GM10248 (cell line): ENCODE measurements around the gene SLC25A45.

Source experiments
- CTCF ChIA-PET: fragments of 300-600 bp; sonication (Branson Sonifier 250); formaldehyde crosslinking; extraction: SDS; loops from one replicate; lab custom pipeline; 2021; ENCODE audit warnings: antibody characterized with exemption; lab: Yijun Ruan, JAX
- POLR2A ChIA-PET: fragments of 350-650 bp; sonication (Branson Sonifier 250); formaldehyde crosslinking; extraction: SDS; loops from one replicate; lab custom pipeline; 2020; ENCODE audit warnings: antibody characterized with exemption; lab: Yijun Ruan, JAX
- DNase-seq: peaks from one replicate; pipeline ENCODE4 v3.0.0; 2012; ENCODE audit errors: extremely low spot score
- TF ChIP-seq, protein P1 (sequence below): IDR thresholded peaks from 2 replicates; pipeline ENCODE4 v1.5.1; 2012; ENCODE audit warnings: mild to moderate bottlenecking, low read depth; ENCODE audit errors: extremely low read depth, missing control alignments, control extremely low read depth

Gene SLC25A45

DNA sequence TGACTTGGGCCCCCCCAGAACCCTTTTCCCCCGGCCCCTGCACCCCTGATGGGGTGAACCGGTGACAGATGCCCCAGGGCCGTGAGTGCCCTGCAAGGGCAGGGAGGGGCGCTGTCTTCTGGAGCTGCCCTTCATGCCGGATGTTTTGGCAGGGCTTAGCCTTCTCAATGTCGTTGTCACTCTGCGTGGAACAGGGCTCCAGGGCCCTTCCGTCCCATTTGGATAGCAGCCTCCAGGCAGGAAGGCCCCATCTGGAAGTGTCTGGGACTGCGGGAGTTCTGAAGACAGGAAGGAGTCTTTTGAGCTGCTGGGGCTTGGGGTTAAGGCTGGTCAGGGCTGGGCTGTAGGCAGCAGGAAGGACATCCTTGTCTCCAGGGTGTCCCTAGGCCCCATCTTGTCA is 8.6 kb upstream of the SLC25A45 start:
- CTCF ChIA-PET = interaction anchor here (0.9 to 2.3 kb wide), 8 partner anchors 9 to 119 kb away, joined by 3 to 12 read pairs (median 4); no protein-coding TSS in a partner anchor
- TF ChIP-seq, protein P1, sequence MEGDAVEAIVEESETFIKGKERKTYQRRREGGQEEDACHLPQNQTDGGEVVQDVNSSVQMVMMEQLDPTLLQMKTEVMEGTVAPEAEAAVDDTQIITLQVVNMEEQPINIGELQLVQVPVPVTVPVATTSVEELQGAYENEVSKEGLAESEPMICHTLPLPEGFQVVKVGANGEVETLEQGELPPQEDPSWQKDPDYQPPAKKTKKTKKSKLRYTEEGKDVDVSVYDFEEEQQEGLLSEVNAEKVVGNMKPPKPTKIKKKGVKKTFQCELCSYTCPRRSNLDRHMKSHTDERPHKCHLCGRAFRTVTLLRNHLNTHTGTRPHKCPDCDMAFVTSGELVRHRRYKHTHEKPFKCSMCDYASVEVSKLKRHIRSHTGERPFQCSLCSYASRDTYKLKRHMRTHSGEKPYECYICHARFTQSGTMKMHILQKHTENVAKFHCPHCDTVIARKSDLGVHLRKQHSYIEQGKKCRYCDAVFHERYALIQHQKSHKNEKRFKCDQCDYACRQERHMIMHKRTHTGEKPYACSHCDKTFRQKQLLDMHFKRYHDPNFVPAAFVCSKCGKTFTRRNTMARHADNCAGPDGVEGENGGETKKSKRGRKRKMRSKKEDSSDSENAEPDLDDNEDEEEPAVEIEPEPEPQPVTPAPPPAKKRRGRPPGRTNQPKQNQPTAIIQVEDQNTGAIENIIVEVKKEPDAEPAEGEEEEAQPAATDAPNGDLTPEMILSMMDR = no peak
- POLR2A ChIA-PET = interaction anchor here (0.5 to 2.3 kb wide), 5 partner anchors 17 to 118 kb away, joined by 5 to 9 read pairs (median 7); no protein-coding TSS in a partner anchor
- no peak for DNase-seq

DNA sequence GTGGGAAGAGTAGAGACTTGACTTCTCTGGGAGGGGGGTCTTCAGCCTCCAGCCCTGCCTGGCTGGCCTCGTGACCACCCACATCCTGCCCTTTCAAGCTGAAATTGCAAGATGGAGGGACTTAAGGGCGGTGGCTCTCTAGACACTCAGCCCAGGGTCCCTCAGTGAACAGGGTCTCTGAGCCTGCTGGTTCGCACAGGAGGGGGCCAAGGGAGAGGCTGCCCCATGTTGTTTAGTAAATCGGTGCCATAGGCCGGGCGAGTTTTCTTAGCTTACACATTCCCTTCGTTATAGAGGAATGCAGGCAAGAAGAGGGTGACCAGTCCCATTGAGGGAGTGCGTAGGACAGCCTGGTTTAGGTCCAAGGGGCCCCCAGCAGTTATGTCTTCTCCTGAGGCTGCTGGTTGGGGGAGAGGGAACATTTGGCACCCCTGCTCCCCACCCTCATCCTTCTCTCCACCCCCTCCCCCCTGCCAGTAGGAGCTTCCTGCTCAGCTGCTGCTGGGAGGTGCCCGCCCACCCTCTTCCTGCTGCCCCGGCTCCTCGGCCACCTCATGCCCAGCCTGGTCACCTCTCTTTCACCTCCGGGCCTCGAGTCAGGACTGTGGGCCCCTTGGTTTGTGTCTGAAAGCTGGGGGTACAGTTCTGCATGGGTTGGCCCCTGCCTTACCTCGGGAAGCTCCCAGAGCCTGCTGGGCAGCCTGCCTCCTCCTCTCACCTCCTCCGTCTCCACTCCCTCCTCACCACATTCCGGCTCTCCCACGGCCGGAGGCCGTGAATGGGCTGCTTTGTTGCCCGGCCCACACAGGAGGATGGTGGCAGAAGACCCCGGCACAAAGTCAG is 7.9 kb upstream of the SLC25A45 start:
- ChIA-PET POLR2A (interaction anchor here (0.6 to 2.3 kb wide), 4 partner anchors 13 to 119 kb away, joined by 3 to 9 read pairs (median 8); no protein-coding TSS in a partner anchor), CTCF (interaction anchor here (0.9 to 4.0 kb wide), 8 partner anchors 10 to 119 kb away, joined by 3 to 31 read pairs (median 4); no protein-coding TSS in a partner anchor)
- DNase-seq = no peak

DNA sequence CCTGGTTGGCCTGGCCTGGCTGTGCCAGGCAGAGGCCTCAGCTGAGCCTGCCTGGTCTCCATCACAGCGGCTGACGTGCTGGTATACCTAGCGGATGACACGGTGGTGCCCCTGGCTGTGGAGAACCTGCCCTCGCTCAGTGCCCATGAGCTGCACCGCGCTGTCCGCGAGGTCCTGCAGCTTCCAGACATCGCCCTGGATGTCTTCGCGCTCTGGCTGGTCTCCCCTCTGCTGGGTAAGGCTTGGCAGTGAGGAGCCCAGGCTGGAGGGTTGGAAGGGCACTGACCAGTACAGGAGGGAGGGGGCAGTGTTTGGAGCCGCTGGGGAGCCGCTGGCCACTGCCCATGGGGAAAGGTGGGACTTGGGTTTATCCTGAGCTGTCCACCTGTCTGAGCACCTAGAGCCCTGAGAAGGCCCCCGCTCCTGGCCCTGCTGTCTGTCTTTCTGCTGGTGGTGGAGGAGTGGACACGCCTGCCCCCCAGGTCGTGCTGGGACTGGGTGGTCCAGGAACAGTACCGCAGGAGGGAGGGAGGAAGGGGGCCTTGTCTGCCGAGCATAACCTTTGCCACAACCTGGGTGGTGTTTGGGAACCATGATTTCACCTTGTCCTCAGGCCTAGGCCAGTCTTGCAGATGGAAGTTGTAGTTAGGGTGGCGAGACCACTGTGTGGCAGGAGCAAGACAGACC is 7.0 kb upstream of the SLC25A45 start:
- ChIA-PET CTCF (interaction anchor here (1.2 to 4.0 kb wide), 3 partner anchors 27 to 120 kb away, joined by 4 to 31 read pairs (median 7); no protein-coding TSS in a partner anchor), POLR2A (interaction anchor here (1.2 to 1.3 kb wide), 3 partner anchors 14 to 113 kb away, joined by 3 to 4 read pairs (median 3); no protein-coding TSS in a partner anchor)
- DNase-seq = no peak
- TF ChIP-seq, protein P1 = no peak

More for the DNA sequence above, 7.9 kb upstream of the SLC25A45 start:
- TF ChIP-seq, protein P1 = no peak

DNA sequence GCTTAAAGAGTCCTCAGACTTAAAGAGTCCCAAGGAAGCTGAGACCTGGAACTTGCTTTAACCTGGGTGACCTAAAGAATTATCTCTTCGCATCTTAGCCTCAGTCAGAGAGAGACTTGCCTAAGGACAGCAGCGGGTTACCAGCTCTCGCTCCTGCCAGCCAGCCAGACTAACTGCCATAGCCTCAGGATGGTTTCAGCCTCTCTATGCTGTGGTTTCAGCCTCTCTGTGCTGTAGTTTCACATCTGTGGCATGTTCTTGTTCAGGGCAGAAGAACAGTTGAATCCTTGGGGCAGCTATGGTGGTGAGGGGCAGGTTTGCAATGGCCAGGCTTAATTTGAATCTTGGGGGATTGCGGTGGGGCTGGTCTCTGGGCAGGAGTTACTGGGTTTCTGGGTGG is 6.3 kb upstream of the SLC25A45 start:
- no peak for DNase-seq
- ChIA-PET POLR2A (interaction anchor here (0.8 to 2.6 kb wide), 5 partner anchors 9 to 116 kb away, joined by 3 to 8 read pairs (median 4); no protein-coding TSS in a partner anchor), CTCF (interaction anchor here (1.2 to 4.0 kb wide), 7 partner anchors 8 to 73 kb away, joined by 3 to 31 read pairs (median 6); no protein-coding TSS in a partner anchor)
- TF ChIP-seq, protein P1 = no peak

DNA sequence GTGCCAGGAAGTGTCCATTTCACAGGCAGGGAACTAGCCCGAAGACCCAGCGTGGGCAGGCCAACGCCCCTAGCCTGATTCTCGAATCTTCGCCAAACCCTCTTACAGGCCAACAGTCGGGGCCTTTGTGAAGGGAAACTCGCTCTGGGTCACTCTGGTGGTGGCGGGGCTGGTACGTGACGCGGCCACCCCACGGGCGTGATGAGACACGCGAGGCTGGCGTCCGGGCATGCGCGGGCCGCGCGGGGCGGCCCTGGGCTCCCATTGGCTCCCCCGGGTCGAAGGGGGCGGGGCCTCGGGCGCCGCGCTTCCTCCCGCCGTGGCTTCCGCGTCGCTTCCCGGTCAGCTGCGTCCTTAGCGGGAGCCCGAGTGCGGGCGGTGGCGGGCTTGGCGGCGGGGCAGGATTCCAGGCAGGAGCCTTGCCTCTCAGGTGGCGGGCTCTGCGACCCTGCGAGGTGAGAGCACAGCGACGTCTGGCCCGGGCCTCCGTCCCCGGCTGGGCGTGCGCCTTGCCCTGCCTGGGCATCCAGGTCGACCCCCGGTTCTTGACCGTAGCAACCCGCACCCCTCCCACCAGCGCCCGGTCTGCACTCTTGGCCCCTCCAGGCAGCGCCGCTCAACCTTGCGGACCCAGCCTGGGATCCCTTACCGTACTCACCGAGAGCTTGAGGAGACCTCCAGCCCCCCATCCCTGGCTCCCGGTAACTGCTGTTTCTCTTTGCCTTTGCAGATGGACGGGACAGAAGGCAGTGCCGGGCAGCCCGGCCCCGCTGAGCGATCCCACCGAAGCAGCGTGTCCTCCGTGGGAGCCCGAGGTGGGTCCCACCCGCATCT is 4.1 kb upstream of the SLC25A45 start, which contains the start of gene FRMD8:
Gene FRMD8, plus strand, starts transcription at position 331 of the 834 bp plus-strand sequence. Its CDS starts 400 bp downstream, at position 731.
- peak; percentile 96 for DNase-seq
- TF ChIP-seq, protein P1 = no peak
- ChIA-PET POLR2A (interaction anchor here (0.5 to 2.6 kb wide), 11 partner anchors 11 to 1080 kb away, joined by 3 to 11 read pairs (median 6); partner anchors contain the start of genes MALAT1, NEAT1 and PELI3), CTCF (interaction anchor here (1.0 to 4.0 kb wide), 12 partner anchors 8 to 112 kb away, joined by 3 to 31 read pairs (median 5); partner anchors contain the start of gene MALAT1)
